DOHH2 (cell line): ENCODE measurements around the gene BMP6.

ENCODE experiments used
- H3F3A ChIP-seq: fragments of 200-600 bp; sonication (generic), shearing (Covaris generic); 2 replicates; pipeline ENCODE4 v1.6.0; 2016; ENCODE audit warnings: antibody characterized with exemption, mild to moderate bottlenecking; ENCODE audit not compliant: control insufficient read depth, insufficient read depth
- H3K27ac ChIP-seq: fragments of 200-600 bp; sonication (generic); 2 replicates; pipeline ENCODE4 v1.5.1; 2014; ENCODE audit warnings: low read depth, mild to moderate bottlenecking, low read length, moderate library complexity
- H3K27me3 ChIP-seq: fragments of 200-600 bp; sonication (generic); 2 replicates; pipeline ENCODE4 v1.6.1; 2014; ENCODE audit warnings: mild to moderate bottlenecking, low read length, mixed read lengths; ENCODE audit not compliant: control insufficient read depth
- H3K36me3 ChIP-seq: fragments of 200-600 bp; sonication (generic); 2 replicates; pipeline ENCODE4 v1.6.1; 2014; ENCODE audit warnings: mild to moderate bottlenecking, low read length, moderate library complexity, mixed read lengths; ENCODE audit not compliant: control insufficient read depth
- H3K4me1 ChIP-seq: fragments of 200-600 bp; sonication (generic); 2 replicates; pipeline ENCODE4 v1.6.1; 2014; ENCODE audit warnings: mild to moderate bottlenecking, low read length, mixed read lengths; ENCODE audit not compliant: control insufficient read depth
- H3K4me2 ChIP-seq: fragments of 200-600 bp; sonication (generic); 2 replicates; pipeline ENCODE4 v1.6.0; 2014; ENCODE audit warnings: mild to moderate bottlenecking, low read length, moderate library complexity
- H3K4me3 ChIP-seq: fragments of 200-600 bp; sonication (generic); 2 replicates; pipeline ENCODE4 v1.5.1; 2014; ENCODE audit warnings: mild to moderate bottlenecking, low read length, mixed read lengths
- H3K79me2 ChIP-seq: fragments of 200-600 bp; sonication (generic); 2 replicates; pipeline ENCODE4 v1.6.1; 2014; ENCODE audit warnings: mild to moderate bottlenecking, low read length, mixed read lengths; ENCODE audit not compliant: control insufficient read depth
- H3K9me2 ChIP-seq: fragments of 200-600 bp; sonication (generic); replicated peaks from 2 replicates; pipeline ENCODE4 v1.6.1; 2014; ENCODE audit warnings: mild to moderate bottlenecking, low read length, mixed read lengths; ENCODE audit not compliant: control insufficient read depth
- H3K9me3 ChIP-seq: fragments of 200-600 bp; sonication (generic); 2 replicates; pipeline ENCODE4 v1.6.1; 2014; ENCODE audit warnings: antibody characterized with exemption, low read length, mixed read lengths; ENCODE audit not compliant: control insufficient read depth, insufficient read depth
- H4K20me1 ChIP-seq: fragments of 200-600 bp; sonication (generic); 2 replicates; pipeline ENCODE4 v1.6.0; 2014; ENCODE audit warnings: low read depth, mild to moderate bottlenecking, antibody characterized with exemption, low read length, moderate library complexity; ENCODE audit not compliant: control insufficient read depth, insufficient read depth
- CTCF ChIP-seq: fragments of 200-600 bp; sonication (generic); IDR thresholded peaks from one replicate; pipeline ENCODE4 v1.5.1; 2014; ENCODE audit warnings: antibody characterized with exemption, mild to moderate bottlenecking, low read depth, low read length; ENCODE audit not compliant: poor library complexity, severe bottlenecking
- EZH2phosphoT487 ChIP-seq: fragments of 200-600 bp; sonication (generic); IDR thresholded peaks from 2 replicates; pipeline ENCODE4 v1.6.1; 2017; ENCODE audit warnings: borderline replicate concordance, mild to moderate bottlenecking, antibody characterized with exemption, low read length, moderate library complexity, mixed read lengths

The BMP6 gene

GRCh38 chr6:7809346-7809745 lies 83.4 kb downstream of the BMP6 start:
- Histone ChIP-seq H3K36me3 (no peaks in the 10 kb centered on the region), H3K4me1 (no peaks in the 10 kb centered on the region), H3K27me3 (0 out of 2 replicates have a peak, but pooled peaks cover 7% of the 10 kb centered on the region), H3K79me2 (no peaks in the 10 kb centered on the region), H3K27ac (no peak overlapping the region), H4K20me1 (no peaks in the 10 kb centered on the region), H3K9me2 (no peaks in the 10 kb centered on the region), H3K9me3 (no peaks in the 10 kb centered on the region), H3K4me3 (no peak overlapping the region), H3K4me2 (no peak overlapping the region), H3F3A (no peaks in the 10 kb centered on the region)
- TF ChIP-seq EZH2phosphoT487: no peak
- TF ChIP-seq CTCF: no peak

GRCh38 chr6:7811441-7811840 lies 85.5 kb downstream of the BMP6 start:
- H3F3A ChIP-seq: no peaks in the 10 kb centered on the region
- H3K79me2 ChIP-seq: no peaks in the 10 kb centered on the region
- no peaks in the 10 kb centered on the region for H3K9me3 ChIP-seq
- H3K4me2 ChIP-seq: no peak overlapping the region
- H3K27me3 ChIP-seq: no peaks in the 10 kb centered on the region
- H4K20me1 ChIP-seq: no peaks in the 10 kb centered on the region
- H3K36me3 ChIP-seq: no peaks in the 10 kb centered on the region
- no peaks in the 10 kb centered on the region for H3K4me1 ChIP-seq
- no peak overlapping the region for H3K27ac ChIP-seq
- H3K4me3 ChIP-seq: no peak overlapping the region
- TF ChIP-seq EZH2phosphoT487 (no peak), CTCF (no peak)
- no peaks in the 10 kb centered on the region for H3K9me2 ChIP-seq

- Histone ChIP-seq H3K27ac (no peak overlapping the region), H3F3A (no peaks in the 10 kb centered on the region), H3K4me1 (no peaks in the 10 kb centered on the region), H3K9me2 (no peaks in the 10 kb centered on the region), H3K79me2 (no peaks in the 10 kb centered on the region), H3K4me2 (no peak overlapping the region), H3K36me3 (no peaks in the 10 kb centered on the region), H3K4me3 (no peak overlapping the region), H4K20me1 (no peaks in the 10 kb centered on the region), H3K27me3 (no peaks in the 10 kb centered on the region), H3K9me3 (no peaks in the 10 kb centered on the region)
- no peak for TF ChIP-seq EZH2phosphoT487
- TF ChIP-seq CTCF: no peak
These were observed 86.7 kb downstream of the BMP6 start for GRCh38 chr6:7812623-7813022.

- Histone ChIP-seq H3K36me3 (no peaks in the 10 kb centered on the region), H3F3A (no peaks in the 10 kb centered on the region), H3K79me2 (no peaks in the 10 kb centered on the region), H4K20me1 (no peaks in the 10 kb centered on the region), H3K9me2 (no peaks in the 10 kb centered on the region), H3K4me1 (no peaks in the 10 kb centered on the region), H3K27me3 (no peaks in the 10 kb centered on the region), H3K9me3 (no peaks in the 10 kb centered on the region), H3K27ac (no peak overlapping the region), H3K4me3 (no peak overlapping the region), H3K4me2 (no peak overlapping the region)
- no peak for TF ChIP-seq EZH2phosphoT487
- no peak for TF ChIP-seq CTCF
These were observed 87.3 kb downstream of the BMP6 start for GRCh38 chr6:7813193-7813592.
